ENCODE results near the gene PLD5.

PLD5 gene

GRCh38 chr1:242542271-242542670, 17.8 kb upstream of the PLD5 start:
- H3K27ac ChIP-seq (ENCODE audit: low read depth, low read length) = no peak overlapping the region
- H3K79me2 ChIP-seq (ENCODE audit: control insufficient read depth, insufficient read depth, low read length, unreplicated experiment) = no peaks in the 10 kb centered on the region
- no peaks in the 10 kb centered on the region for H3K36me3 ChIP-seq (ENCODE audit: insufficient read depth, low read length)
- no peaks in the 10 kb centered on the region for H3K4me1 ChIP-seq (ENCODE audit: control insufficient read depth, insufficient read depth, low read length, unreplicated experiment)
- H3K4me3 ChIP-seq (ENCODE audit: low read depth, low read length) = no peak overlapping the region
- H3K27me3 ChIP-seq (ENCODE audit: insufficient read depth, low read length) = no peaks in the 10 kb centered on the region
- H2AFZ ChIP-seq (ENCODE audit: low read length, unreplicated experiment) = no peak overlapping the region

DNA sequence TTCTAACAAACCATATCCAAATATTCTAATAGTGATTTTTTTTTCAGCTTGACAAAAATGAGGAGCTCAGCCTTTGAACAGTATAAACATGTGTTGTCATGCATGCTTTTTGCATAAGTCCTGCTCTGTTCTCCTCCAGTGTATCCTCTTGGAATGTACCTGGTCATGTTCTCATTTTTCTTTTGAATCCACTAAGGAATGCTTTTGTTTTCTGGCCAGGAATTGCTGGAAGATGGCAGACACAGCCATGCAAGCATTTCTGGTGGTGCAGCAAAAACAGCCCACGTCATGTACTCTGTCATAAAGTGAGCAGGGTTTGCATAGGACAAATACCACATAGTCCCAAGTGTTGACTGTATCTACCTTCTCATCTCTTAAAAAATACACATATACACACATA, 11.5 kb upstream of the PLD5 start:
- Histone ChIP-seq H3K27me3 (ENCODE audit: insufficient read depth, low read length) (no peaks in the 10 kb centered on the region), H3K27ac (ENCODE audit: low read depth, low read length) (no peak overlapping the region), H3K4me1 (ENCODE audit: control insufficient read depth, insufficient read depth, low read length, unreplicated experiment) (no peaks in the 10 kb centered on the region), H3K4me3 (ENCODE audit: low read depth, low read length) (no peak overlapping the region), H3K79me2 (ENCODE audit: control insufficient read depth, insufficient read depth, low read length, unreplicated experiment) (no peaks in the 10 kb centered on the region), H2AFZ (ENCODE audit: low read length, unreplicated experiment) (no peak overlapping the region), H3K36me3 (ENCODE audit: insufficient read depth, low read length) (no peaks in the 10 kb centered on the region)

DNA sequence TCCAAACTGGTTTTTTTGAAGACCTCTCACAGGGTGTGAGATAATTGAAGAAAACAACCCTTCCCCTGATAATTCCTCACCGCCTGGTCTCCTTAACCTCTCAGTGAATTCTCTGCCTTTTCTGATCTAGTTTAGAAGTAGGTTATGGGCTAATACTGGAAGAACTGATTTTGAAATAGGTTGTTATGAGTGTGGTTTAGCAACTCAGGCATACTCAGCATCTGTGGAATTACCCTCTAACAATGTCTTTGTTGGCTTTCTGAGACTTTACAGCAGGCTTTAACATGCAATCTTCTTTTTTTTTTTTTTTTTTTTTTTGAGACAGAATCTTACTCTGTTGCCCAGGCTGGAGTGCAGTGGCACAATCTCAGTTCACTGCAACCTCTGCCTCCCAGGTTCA, 10.3 kb upstream of the PLD5 start:
- H3K4me3 ChIP-seq (ENCODE audit: low read depth, low read length) = no peak overlapping the region
- H3K27me3 ChIP-seq (ENCODE audit: insufficient read depth, low read length) = no peaks in the 10 kb centered on the region
- no peak overlapping the region for H3K27ac ChIP-seq (ENCODE audit: low read depth, low read length)
- no peak overlapping the region for H2AFZ ChIP-seq (ENCODE audit: low read length, unreplicated experiment)
- H3K4me1 ChIP-seq (ENCODE audit: control insufficient read depth, insufficient read depth, low read length, unreplicated experiment) = no peaks in the 10 kb centered on the region
- H3K36me3 ChIP-seq (ENCODE audit: insufficient read depth, low read length) = no peaks in the 10 kb centered on the region
- no peaks in the 10 kb centered on the region for H3K79me2 ChIP-seq (ENCODE audit: control insufficient read depth, insufficient read depth, low read length, unreplicated experiment)

DNA sequence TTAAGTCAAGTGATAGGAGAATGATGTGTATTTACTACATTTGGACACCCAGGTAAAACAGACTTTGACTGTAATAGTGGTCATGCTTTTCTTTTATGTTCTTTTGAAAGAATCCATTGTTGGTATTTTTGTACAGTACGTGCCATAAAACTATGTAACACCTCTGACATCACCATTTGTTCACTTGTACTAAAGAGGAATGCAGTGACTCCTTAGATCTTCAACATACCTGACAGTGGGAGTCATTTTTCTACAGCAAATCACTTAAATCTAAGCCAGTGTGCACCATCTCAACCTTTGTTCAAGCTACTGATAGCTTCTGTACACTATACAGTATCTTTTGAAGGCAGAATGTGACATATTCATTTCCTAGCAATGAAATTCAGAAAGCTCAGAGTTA, 6.3 kb upstream of the PLD5 start:
- Histone ChIP-seq H3K4me3 (ENCODE audit: low read depth, low read length) (no peak overlapping the region), H2AFZ (ENCODE audit: low read length, unreplicated experiment) (no peak overlapping the region), H3K27ac (ENCODE audit: low read depth, low read length) (no peak overlapping the region), H3K36me3 (ENCODE audit: insufficient read depth, low read length) (no peaks in the 10 kb centered on the region), H3K4me1 (ENCODE audit: control insufficient read depth, insufficient read depth, low read length, unreplicated experiment) (no peaks in the 10 kb centered on the region), H3K79me2 (ENCODE audit: control insufficient read depth, insufficient read depth, low read length, unreplicated experiment) (no peaks in the 10 kb centered on the region), H3K27me3 (ENCODE audit: insufficient read depth, low read length) (peaks cover 4% of the 10 kb centered on the region)

DNA sequence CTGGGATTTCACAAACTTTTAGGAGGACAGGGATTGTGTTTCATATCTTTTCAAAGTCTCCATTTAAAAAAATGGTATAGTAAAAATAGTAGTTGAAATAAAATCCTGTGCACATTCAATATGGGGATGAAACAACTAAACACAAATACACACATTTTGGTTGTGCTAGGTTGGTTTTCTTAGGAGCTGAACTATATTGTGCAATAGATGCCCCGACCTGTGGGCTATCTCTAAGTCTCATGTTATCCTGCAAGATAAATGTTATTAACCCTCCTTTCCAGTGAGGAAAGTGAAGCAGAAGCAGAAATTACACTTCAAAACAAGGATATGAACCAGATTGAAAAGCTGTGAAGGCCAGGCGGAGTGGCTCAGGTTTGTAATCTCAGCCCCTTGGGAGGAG, 1.3 kb upstream of the PLD5 start:
- no peaks in the 10 kb centered on the region for H3K4me1 ChIP-seq (ENCODE audit: control insufficient read depth, insufficient read depth, low read length, unreplicated experiment)
- H2AFZ ChIP-seq (ENCODE audit: low read length, unreplicated experiment) = no peak overlapping the region
- H3K27ac ChIP-seq (ENCODE audit: low read depth, low read length) = no peak overlapping the region
- peaks cover 47% of the 10 kb centered on the region for H3K27me3 ChIP-seq (ENCODE audit: insufficient read depth, low read length)
- no peaks in the 10 kb centered on the region for H3K79me2 ChIP-seq (ENCODE audit: control insufficient read depth, insufficient read depth, low read length, unreplicated experiment)
- H3K36me3 ChIP-seq (ENCODE audit: insufficient read depth, low read length) = no peaks in the 10 kb centered on the region
- H3K4me3 ChIP-seq (ENCODE audit: low read depth, low read length) = no peak overlapping the region

GRCh38 chr1:242525360-242525722, 844 bp upstream of the PLD5 start:
- no peaks in the 10 kb centered on the region for H3K36me3 ChIP-seq (ENCODE audit: insufficient read depth, low read length)
- no peaks in the 10 kb centered on the region for H3K79me2 ChIP-seq (ENCODE audit: control insufficient read depth, insufficient read depth, low read length, unreplicated experiment)
- H2AFZ ChIP-seq (ENCODE audit: low read length, unreplicated experiment) = no peak overlapping the region
- no peak overlapping the region for H3K4me3 ChIP-seq (ENCODE audit: low read depth, low read length)
- no peak overlapping the region for H3K27ac ChIP-seq (ENCODE audit: low read depth, low read length)
- H3K27me3 ChIP-seq (ENCODE audit: insufficient read depth, low read length) = peaks cover 47% of the 10 kb centered on the region
- no peaks in the 10 kb centered on the region for H3K4me1 ChIP-seq (ENCODE audit: control insufficient read depth, insufficient read depth, low read length, unreplicated experiment)

DNA sequence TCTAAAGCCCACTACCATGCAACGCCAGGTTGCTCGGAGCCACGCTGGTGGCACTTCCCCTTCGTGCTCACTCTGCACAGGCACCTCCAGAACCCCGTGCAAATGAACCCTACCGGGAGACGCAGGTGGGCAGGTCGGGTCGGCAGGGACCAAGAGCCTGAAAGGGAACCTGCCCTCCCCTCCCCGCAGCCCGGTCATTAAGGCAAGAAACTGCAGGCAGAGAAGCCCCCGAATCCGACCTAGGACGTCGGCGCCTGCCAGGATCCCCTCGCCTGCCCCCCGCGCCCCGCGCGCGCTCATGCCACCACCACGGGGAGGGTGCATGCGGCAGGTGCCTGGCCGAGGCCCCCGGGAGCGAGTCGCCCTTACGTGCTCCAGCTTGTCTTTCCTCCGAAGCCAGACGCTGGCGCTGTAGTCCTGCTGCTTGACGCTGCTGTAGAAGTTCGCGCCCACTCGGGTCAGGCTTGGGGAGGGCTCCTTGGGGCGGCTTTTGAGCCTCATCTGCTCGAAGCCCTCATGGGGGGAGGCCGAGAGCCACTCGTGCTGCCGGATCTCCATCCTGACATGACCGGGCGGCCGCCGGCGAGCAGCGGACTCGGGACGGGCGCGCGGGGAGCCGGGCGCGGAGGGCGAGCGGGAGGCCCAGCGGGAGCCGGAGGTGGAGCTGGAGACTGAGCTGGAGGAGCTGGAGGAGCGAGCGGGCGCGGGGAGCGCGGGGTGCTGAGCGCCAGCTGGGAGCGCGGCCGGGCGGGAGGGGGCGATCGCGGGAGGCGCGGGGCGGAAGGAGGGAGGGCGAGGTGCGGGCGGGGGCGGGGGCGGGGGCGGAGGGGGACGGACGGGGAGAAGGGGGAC, 552 bp downstream of the PLD5 start:
- H3K27me3 ChIP-seq (ENCODE audit: insufficient read depth, low read length) = peaks cover 47% of the 10 kb centered on the region
- H3K4me3 ChIP-seq (ENCODE audit: low read depth, low read length) = no peak overlapping the region

GRCh38 chr1:242522996-242523718, 1.3 kb downstream of the PLD5 start:
- H3K27me3 ChIP-seq (ENCODE audit: insufficient read depth, low read length) = peaks cover 47% of the 10 kb centered on the region
- no peaks in the 10 kb centered on the region for H3K79me2 ChIP-seq (ENCODE audit: control insufficient read depth, insufficient read depth, low read length, unreplicated experiment)
- no peak overlapping the region for H3K27ac ChIP-seq (ENCODE audit: low read depth, low read length)
- H3K36me3 ChIP-seq (ENCODE audit: insufficient read depth, low read length) = no peaks in the 10 kb centered on the region
- no peak overlapping the region for H2AFZ ChIP-seq (ENCODE audit: low read length, unreplicated experiment)
- no peak overlapping the region for H3K4me3 ChIP-seq (ENCODE audit: low read depth, low read length)
- H3K4me1 ChIP-seq (ENCODE audit: control insufficient read depth, insufficient read depth, low read length, unreplicated experiment) = no peaks in the 10 kb centered on the region

More for the DNA sequence above, 552 bp downstream of the PLD5 start:
- Histone ChIP-seq H3K4me1 (ENCODE audit: control insufficient read depth, insufficient read depth, low read length, unreplicated experiment) (no peaks in the 10 kb centered on the region), H3K36me3 (ENCODE audit: insufficient read depth, low read length) (no peaks in the 10 kb centered on the region), H3K27ac (ENCODE audit: low read depth, low read length) (no peak overlapping the region), H2AFZ (ENCODE audit: low read length, unreplicated experiment) (no peak overlapping the region), H3K79me2 (ENCODE audit: control insufficient read depth, insufficient read depth, low read length, unreplicated experiment) (no peaks in the 10 kb centered on the region)

- H3K36me3 ChIP-seq (ENCODE audit: insufficient read depth, low read length) = no peaks in the 10 kb centered on the region
- H3K27me3 ChIP-seq (ENCODE audit: insufficient read depth, low read length) = peaks cover 47% of the 10 kb centered on the region
- H3K79me2 ChIP-seq (ENCODE audit: control insufficient read depth, insufficient read depth, low read length, unreplicated experiment) = no peaks in the 10 kb centered on the region
- H3K4me1 ChIP-seq (ENCODE audit: control insufficient read depth, insufficient read depth, low read length, unreplicated experiment) = no peaks in the 10 kb centered on the region
- no peak overlapping the region for H2AFZ ChIP-seq (ENCODE audit: low read length, unreplicated experiment)
- no peak overlapping the region for H3K27ac ChIP-seq (ENCODE audit: low read depth, low read length)
- no peak overlapping the region for H3K4me3 ChIP-seq (ENCODE audit: low read depth, low read length)
Observed at GRCh38 chr1:242522304-242522945, 2.1 kb downstream of the PLD5 start.

DNA sequence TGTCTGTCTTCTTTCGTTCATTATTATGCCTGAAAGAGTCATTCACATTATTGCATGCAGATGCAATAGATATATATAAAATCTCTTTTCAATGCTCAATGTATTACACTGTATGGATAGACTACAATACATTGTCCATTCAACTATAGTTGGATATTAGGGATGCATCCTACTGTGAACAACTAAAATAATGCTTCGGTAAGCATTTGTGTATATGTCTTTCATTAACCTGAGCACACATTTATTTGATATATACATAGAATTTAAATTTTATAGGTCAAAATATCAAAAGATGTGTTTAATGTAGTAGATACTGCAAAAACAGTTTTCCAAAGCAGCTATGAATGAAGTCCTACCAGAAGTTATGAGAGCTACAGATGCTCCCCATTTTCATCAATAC, 8.9 kb downstream of the PLD5 start:
- Histone ChIP-seq H3K4me1 (ENCODE audit: control insufficient read depth, insufficient read depth, low read length, unreplicated experiment) (no peaks in the 10 kb centered on the region), H3K27ac (ENCODE audit: low read depth, low read length) (no peak overlapping the region), H3K4me3 (ENCODE audit: low read depth, low read length) (no peak overlapping the region)

More for the DNA sequence above, 8.9 kb downstream of the PLD5 start:
- Histone ChIP-seq H2AFZ (ENCODE audit: low read length, unreplicated experiment) (no peak overlapping the region), H3K27me3 (ENCODE audit: insufficient read depth, low read length) (no peaks in the 10 kb centered on the region), H3K79me2 (ENCODE audit: control insufficient read depth, insufficient read depth, low read length, unreplicated experiment) (no peaks in the 10 kb centered on the region), H3K36me3 (ENCODE audit: insufficient read depth, low read length) (no peaks in the 10 kb centered on the region)
